ENCODE measurements around the gene NOTCH4.
A peak's percentile ranks its signal among the peaks of the same experiment; 100 is the strongest.

The NOTCH4 gene

GRCh38 chr6:32178547-32179440 lies 45.1 kb downstream of the NOTCH4 start:
- DNase-seq, result no peak

DNA sequence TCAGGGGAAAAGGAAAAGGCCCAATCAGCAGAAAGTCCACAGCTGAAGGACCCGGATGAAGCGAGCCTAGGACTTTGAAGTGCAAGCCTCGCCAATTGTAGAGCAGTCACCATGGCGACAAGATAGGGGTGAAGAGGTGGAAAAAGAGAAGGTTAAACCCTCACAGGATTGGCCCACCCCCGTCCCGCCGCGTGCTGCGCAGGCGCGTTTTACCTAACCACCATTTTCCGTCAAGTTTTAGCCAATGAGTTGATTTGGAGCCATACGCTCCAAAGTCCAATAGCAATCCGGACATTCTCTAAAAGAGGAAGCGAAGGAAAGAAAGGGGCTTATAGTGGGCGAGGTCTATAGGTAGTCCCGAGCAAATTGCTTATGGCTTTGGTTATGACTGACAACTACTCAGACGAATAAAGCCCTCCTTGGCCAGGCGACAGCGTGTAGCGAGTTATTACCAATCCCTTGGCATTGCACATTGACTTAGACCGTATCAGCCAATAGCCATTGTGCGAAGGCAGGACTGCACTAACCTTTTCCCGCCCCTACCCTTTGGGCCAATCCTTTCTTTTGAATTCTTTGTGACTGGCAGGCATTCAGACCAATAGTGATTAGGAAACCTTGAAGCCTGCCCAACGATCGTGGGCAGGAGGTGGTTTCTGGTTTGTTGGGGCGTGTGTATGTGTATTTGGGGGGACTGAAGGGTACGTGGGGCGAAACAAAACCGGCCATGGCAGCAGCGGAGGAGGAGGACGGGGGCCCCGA lies 45.9 kb downstream of the NOTCH4 start, which contains the start of gene RNF5:
TSS of gene RNF5 (plus strand) at position 618 of the 759 bp plus-strand sequence. CDS start at position 725, 107 bp downstream.
- peak; percentile 100 for DNase-seq

- no peak for DNase-seq
Measured at GRCh38 chr6:32177183-32177787, 46.6 kb downstream of the NOTCH4 start.

DNA sequence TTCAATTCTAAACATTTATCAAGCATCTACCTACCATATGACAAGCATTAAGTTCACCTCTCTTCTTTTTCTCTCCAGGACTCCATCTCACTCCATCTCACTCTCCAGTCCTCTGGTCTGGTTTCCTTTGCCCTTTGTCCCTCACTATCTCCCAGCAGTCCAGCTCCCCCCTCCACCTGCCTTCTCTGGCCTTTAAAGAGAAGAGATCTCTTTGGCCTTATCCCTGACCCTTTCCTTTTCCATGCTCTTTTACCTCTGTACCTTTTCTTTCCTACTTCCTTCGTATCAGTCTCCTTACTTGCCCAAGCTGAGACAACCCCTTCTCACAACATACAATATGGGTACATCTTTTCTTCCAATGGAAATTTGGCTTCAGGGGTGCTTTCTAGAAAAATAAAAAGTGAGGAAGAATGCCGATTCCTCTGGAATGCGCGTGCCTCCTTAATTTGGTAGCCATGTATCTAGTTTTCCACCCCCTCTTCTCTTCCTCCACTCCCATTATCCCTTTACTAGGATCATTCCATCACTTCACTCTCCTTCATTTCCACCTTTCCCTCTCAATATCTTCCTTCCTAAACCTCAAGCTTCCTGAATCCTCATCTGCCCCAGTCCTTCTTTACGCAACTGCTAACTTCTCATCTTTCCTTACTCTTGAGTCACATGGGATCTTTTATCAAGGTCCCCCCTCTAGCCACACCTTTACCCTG lies 47.2 kb downstream of the NOTCH4 start:
- DNase-seq, result peak; percentile 64

GRCh38 chr6:32175711-32176475 lies 48.0 kb downstream of the NOTCH4 start, which contains the start of gene AGPAT1:
Gene AGPAT1 (minus strand): TSS chr6:32176084. CDS start chr6:32171496, 4,588 bp downstream.
- DNase-seq, result peak; percentile 98

GRCh38 chr6:32175322-32175710 lies 48.6 kb downstream of the NOTCH4 start:
- no peak for DNase-seq

DNA sequence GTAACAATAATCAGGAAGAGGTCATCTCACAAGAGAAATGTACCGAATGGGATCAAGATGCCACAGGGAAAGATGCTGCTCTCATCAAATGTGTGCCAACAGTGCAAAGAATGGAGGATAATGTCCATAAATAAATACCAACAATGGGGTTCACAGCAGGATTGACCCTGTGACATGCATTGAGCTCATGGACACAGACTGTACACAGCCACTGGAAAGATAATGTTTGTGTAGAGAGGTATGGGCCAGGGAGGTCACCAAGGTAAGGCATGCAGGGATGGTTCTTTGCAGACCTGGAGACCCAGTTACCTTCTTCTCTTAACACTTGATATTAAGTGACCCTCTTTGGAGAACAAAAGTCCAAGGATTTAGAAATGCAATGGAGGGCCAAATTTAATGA lies 49.5 kb downstream of the NOTCH4 start:
- no peak for DNase-seq

GRCh38 chr6:32173051-32173727 lies 50.7 kb downstream of the NOTCH4 start:
- no peak for DNase-seq

DNA sequence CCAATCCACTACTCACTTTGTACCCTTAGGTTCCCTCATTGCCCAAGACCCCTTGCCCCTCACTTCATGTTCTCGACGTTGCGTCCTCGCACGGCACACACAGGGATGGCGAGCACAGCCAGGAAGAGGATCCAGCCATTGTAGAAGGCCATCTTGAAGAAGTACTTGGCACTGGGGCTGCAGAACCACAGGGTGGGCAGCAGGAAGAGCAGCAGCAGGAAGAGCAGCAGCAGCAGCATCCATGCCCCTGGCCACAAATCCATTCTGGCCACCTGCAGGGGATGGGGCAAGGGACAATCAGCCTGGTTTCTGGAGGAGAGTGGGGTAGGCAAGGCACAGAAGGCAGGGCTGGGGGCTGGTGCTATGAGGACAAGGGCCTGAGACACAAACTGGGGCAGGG lies 52.6 kb downstream of the NOTCH4 start:
- DNase-seq, result no peak

DNA sequence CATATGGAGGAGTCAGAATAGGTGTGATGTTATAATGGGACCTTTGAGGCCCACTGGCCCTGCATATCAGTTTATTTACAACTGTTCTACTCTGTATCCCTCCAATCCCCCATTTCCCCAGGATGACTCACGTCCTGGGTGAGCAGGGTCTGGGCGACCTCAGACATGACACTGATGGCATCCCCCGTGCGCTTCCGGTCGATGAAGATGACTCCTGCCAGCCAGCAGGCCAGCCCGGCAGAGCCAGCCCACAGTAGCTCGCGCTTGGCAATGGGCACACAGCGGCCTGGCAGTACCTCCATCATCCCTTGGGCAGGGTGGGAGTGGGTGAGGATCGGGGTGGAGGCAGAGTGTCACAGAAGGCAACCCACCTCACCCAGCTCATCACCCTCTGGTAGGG lies 53.6 kb downstream of the NOTCH4 start:
- DNase-seq, result no peak

GRCh38 chr6:32168807-32169591 lies 54.9 kb downstream of the NOTCH4 start:
- peak; percentile 66 for DNase-seq

DNA sequence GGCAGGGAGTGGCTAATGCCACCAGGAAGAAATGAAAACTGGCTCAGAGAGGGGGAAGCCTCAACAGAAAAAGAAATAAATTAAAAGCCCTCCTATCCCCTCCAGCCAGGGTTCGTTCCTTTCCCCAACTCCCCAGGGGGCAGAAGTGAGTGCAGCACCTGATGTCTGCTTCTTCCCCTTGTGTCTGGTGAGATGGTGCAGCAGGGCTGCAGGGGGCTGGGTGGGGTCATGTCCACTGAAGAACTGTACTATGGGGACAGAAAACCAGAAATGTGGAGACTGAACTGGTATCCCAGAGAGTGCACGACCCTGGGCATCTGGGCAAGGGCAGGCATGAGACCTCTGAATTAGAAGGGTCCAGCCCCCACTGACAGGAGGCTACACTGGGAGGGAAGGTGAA lies 55.5 kb downstream of the NOTCH4 start:
- no peak for DNase-seq

GRCh38 chr6:32167761-32168262 lies 56.1 kb downstream of the NOTCH4 start:
- DNase-seq, result no peak

DNA sequence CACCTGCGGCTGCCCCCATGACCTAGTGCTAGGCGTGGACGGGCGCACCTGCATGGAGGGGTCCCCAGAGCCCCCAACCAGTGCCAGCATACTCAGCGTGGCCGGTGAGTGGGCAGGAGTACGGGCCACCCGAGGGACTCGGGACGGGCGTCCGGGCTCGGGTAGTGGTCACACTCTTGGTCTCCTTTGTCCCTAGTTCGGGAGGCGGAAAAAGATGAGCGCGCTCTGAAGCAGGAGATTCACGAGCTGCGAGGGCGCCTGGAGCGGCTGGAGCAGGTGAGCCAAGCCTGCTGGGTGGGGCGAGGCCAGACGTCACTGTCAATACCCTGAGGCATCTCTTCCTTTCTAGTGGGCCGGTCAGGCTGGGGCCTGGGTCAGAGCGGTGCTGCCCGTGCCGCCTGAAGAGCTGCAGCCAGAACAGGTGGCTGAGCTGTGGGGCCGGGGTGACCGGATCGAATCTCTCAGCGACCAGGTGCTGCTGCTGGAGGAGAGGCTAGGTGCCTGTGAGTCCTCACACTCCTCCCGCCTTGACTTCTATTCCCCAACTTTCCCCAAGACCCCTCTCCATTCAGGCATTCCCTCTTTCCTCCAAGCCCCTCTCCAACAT lies 56.6 kb downstream of the NOTCH4 start:
- DNase-seq, result no peak

DNA sequence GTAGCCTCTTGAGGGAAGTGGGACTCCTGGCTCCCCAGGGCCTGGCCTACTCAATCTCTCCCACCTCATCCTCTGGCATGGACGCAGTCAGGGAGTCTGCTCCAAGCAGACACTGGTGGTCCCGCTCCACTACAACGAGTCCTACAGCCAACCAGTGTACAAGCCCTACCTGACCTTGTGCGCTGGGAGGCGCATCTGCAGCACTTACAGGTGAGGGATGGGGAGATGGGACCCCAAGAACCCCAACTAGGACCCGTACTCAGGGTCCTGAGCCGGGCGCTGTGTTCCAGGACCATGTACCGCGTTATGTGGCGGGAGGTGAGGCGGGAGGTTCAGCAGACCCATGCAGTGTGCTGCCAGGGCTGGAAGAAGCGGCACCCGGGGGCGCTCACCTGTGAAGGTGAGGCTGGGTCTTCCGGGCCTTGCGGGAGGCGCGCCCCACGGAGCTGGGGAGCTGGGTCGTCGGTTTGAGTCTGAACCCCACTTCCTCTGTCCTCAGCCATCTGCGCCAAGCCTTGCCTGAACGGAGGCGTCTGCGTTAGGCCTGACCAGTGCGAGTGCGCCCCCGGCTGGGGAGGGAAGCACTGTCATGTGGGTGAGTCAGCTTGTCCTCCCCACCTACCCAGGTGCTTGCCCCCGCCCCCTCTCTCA lies 57.3 kb downstream of the NOTCH4 start:
- DNase-seq, result no peak

DNA sequence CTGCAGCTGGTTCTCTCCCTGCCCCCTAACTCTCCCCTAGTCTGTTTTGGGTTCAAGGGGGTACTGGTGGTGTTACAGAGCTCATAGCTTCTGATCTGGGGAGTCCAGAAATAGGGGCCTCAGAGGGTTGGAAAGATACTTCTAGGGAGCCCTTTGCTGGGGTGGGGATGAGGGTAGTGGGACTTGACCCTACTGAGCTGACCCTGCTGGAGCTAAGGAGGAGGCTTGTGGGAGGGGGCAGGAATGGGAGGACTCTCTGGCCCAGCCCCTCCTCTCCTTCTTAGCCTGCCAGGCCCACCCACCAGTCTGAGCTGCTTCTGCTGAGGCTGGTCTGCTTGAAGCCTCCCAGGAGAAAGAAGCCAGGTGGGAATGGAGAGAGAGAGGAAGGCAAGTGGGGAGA lies 59.6 kb downstream of the NOTCH4 start, which contains the start of gene EGFL8:
TSS of gene EGFL8 (plus strand) at position 301 of the 400 bp plus-strand sequence. CDS start 1,571 bp downstream, outside the sequence.
- DNase-seq, result no peak

GRCh38 chr6:32163559-32164258 lies 60.2 kb downstream of the NOTCH4 start:
- DNase-seq, result no peak

DNA sequence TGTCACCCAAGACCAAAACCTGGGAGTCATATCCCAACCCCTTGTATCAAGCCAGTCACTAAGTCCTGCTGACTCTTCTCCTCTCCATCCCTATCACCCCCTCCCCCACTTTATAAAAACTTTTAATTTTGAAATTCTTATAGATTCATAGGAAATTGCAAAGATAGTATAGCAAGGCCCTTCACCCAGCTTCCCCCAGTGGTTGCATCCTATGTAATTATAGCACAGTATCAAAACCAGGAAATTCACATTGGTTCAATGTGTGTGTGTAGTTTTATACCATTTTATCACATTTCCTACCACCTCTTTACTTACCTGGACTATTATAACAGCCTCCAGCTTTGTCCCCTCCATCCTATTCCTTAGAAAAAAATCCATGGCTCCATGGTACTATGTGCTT lies 65.8 kb downstream of the NOTCH4 start:
- no peak for DNase-seq
